ENCODE results near the gene HSPG2. TPM values are rescaled to one million over a fixed set of nuclear protein-coding genes. Genes with fewer than 3 reads are reported as not detected.
A peak's percentile ranks its signal among the peaks of the same experiment; 100 is the strongest.

Gene HSPG2
- total and polyA plus RNA-seq, 2 donors, result 10.2 to 37.3 TPM

- H3K36me3 ChIP-seq (ENCODE audit: control insufficient read depth in 2 of 2, insufficient read depth in 2 of 2, low read length in 1 of 2), result no peaks in the 10 kb centered on the region
- no peak overlapping the region for H3K4me3 ChIP-seq (ENCODE audit: low read length in 2 of 2)
- 88% methylated on average over 8 of the region's 8 CpGs for WGBS
- H3K9me3 ChIP-seq (ENCODE audit: control insufficient read depth in 2 of 2, insufficient read depth in 1 of 2, low read length in 1 of 2), result no peaks in the 10 kb centered on the region
- H3K4me1 ChIP-seq (ENCODE audit: control insufficient read depth in 2 of 2, insufficient read depth in 2 of 2, low read length in 2 of 2), result peaks cover 0 to 12% of the 10 kb centered on the region in 2 donors
- H3K27ac ChIP-seq (ENCODE audit: low read depth in 1 of 2, low read length in 1 of 2), result no peak overlapping the region
- no peak for DNase-seq (ENCODE audit: low read depth in 6 of 9, low spot score in 9 of 9)
- peaks cover 0 to 1% of the 10 kb centered on the region in 2 donors for H3K27me3 ChIP-seq (ENCODE audit: control insufficient read depth in 2 of 2, insufficient read depth in 1 of 2, low read length in 1 of 2)
These were observed 7.0 kb downstream of the HSPG2 start for GRCh38 chr1:21930080-21930571.

DNA sequence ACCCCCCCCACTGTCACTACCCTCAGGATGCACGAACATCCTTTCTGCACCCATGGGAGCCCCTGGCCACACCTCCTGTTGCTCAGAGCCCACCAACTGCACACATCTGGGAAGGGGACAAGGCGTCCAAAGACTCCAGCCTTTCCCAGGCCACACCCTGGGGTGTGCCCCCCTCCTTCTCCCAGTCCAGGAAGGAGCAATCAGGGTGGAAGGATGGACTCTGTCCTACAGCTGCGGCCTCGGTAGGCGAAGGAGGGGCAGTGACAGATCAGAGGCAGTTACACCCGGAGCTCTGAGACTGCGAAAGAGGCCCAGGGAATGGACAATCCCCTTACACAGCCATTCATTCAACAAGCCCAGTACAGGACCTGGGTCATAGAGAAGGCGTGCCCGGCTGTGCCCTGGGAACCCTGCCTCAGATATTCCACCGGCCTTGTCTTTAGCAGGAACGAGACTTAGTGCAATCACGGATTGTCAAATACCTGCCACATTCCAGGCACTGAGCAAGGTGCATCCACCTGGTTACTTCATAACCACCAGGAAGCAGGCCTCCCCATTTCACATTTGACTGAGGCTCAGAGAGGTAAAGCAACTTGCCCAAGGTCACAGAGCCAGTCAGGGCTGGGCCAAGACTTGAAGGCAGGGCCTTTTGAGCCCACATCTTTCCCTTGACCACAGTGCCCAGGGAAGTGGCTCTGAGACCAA is 9.4 kb downstream of the HSPG2 start:
- Histone ChIP-seq H3K27me3 (ENCODE audit: control insufficient read depth in 2 of 2, insufficient read depth in 1 of 2, low read length in 1 of 2) (no peaks in the 10 kb centered on the region), H3K9me3 (ENCODE audit: control insufficient read depth in 2 of 2, insufficient read depth in 1 of 2, low read length in 1 of 2) (no peaks in the 10 kb centered on the region), H3K36me3 (ENCODE audit: control insufficient read depth in 2 of 2, insufficient read depth in 2 of 2, low read length in 1 of 2) (no peaks in the 10 kb centered on the region), H3K4me3 (ENCODE audit: low read length in 2 of 2) (no peak overlapping the region), H3K4me1 (ENCODE audit: control insufficient read depth in 2 of 2, insufficient read depth in 2 of 2, low read length in 2 of 2) (no peaks in the 10 kb centered on the region), H3K27ac (ENCODE audit: low read depth in 1 of 2, low read length in 1 of 2) (no peak overlapping the region)
- DNase-seq (ENCODE audit: low read depth in 6 of 9, low spot score in 9 of 9), result no peak
- 93% methylated on average over 12 of the region's 12 CpGs for WGBS

DNA sequence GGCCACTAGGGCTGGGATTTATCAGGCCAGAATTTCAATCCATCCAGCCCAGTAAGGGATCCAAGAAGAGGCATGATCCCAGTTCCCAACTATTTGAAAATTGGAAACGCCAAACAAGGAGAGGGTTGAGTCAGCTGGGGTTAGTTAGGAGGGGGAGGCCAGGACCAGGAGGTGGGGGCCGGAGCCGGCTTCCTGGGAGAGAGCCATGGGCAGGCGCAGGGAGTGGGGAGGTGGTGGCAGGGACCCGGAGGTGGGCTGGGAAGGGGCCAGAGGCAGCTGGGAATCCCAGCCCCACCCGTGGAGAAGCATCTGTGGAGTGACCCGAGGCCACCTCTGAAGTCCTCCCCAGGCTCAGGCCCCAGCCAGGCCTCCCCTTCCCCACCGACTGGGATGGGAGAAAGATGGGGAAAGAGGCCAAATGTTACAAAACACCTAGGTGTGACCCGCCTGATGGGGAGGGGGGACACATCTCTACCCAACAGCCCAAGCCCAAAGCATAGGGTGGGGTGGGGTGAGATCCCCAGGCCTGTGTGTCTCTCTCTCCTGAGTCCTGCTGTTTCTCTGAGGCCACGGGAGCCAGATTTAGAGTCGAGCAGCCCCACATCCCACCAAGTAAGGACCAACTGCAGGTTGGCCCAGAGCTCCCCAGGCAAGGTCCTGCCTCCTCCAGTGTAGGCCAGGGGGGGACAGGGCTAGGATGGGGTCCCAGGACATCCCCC is 10.1 kb downstream of the HSPG2 start:
- no peak overlapping the region for H3K4me3 ChIP-seq (ENCODE audit: low read length in 2 of 2)
- no peaks in the 10 kb centered on the region for H3K9me3 ChIP-seq (ENCODE audit: control insufficient read depth in 2 of 2, insufficient read depth in 1 of 2, low read length in 1 of 2)
- DNase-seq (ENCODE audit: low read depth in 6 of 9, low spot score in 9 of 9), result no peak
- no peaks in the 10 kb centered on the region for H3K36me3 ChIP-seq (ENCODE audit: control insufficient read depth in 2 of 2, insufficient read depth in 2 of 2, low read length in 1 of 2)
- peaks cover 0 to 3% of the 10 kb centered on the region in 2 donors for H3K4me1 ChIP-seq (ENCODE audit: control insufficient read depth in 2 of 2, insufficient read depth in 2 of 2, low read length in 2 of 2)
- peak overlapping the region in 1 of 2 donors; percentile 15 for H3K27ac ChIP-seq (ENCODE audit: low read depth in 1 of 2, low read length in 1 of 2)
- H3K27me3 ChIP-seq (ENCODE audit: control insufficient read depth in 2 of 2, insufficient read depth in 1 of 2, low read length in 1 of 2), result no peaks in the 10 kb centered on the region
- WGBS, result 91% methylated on average over 11 of the region's 11 CpGs

GRCh38 chr1:21926065-21926464 is 11.0 kb downstream of the HSPG2 start:
- DNase-seq (ENCODE audit: low read depth in 6 of 9, low spot score in 9 of 9), result no peak
- Histone ChIP-seq H3K36me3 (ENCODE audit: control insufficient read depth in 2 of 2, insufficient read depth in 2 of 2, low read length in 1 of 2) (no peaks in the 10 kb centered on the region), H3K4me1 (ENCODE audit: control insufficient read depth in 2 of 2, insufficient read depth in 2 of 2, low read length in 2 of 2) (peaks cover 0 to 3% of the 10 kb centered on the region in 2 donors), H3K27ac (ENCODE audit: low read depth in 1 of 2, low read length in 1 of 2) (no peak overlapping the region), H3K4me3 (ENCODE audit: low read length in 2 of 2) (no peak overlapping the region), H3K9me3 (ENCODE audit: control insufficient read depth in 2 of 2, insufficient read depth in 1 of 2, low read length in 1 of 2) (no peaks in the 10 kb centered on the region), H3K27me3 (ENCODE audit: control insufficient read depth in 2 of 2, insufficient read depth in 1 of 2, low read length in 1 of 2) (no peaks in the 10 kb centered on the region)
- 97% methylated on average over 2 of the region's 2 CpGs for WGBS

DNA sequence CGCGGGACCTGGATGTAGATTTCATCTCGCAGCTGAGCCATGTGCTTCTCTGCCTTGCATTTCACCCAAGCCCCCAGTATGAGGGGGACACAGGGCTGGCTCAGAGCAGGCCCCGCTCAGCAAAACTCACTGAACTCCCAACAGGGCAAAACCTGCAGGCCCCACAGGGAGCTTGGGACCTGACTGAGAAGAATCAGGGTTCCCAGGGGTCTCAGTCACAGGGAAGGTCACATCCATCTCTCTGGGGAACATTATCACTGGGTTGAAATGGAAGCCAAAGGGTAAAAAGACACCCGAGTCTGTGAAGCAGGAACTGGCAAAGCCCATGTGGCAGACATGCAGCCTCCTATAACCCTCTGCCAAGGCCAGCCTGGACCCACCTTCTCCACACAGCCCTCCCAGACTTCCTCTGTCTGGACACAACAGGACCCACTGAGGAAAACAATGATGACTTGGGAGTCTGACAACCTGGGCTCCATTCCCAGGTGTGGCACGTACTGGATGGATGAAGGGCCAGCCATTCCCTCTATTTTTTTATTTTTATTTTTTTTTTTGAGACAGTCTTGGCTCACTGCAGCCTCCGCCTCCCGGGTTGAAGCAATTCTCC is 11.7 kb downstream of the HSPG2 start:
- no peak for DNase-seq (ENCODE audit: low read depth in 6 of 9, low spot score in 9 of 9)
- peaks cover 0 to 3% of the 10 kb centered on the region in 2 donors for H3K4me1 ChIP-seq (ENCODE audit: control insufficient read depth in 2 of 2, insufficient read depth in 2 of 2, low read length in 2 of 2)
- H3K27ac ChIP-seq (ENCODE audit: low read depth in 1 of 2, low read length in 1 of 2), result no peak overlapping the region
- WGBS, result 91% methylated on average over 8 of the region's 8 CpGs
- no peaks in the 10 kb centered on the region for H3K27me3 ChIP-seq (ENCODE audit: control insufficient read depth in 2 of 2, insufficient read depth in 1 of 2, low read length in 1 of 2)
- no peaks in the 10 kb centered on the region for H3K9me3 ChIP-seq (ENCODE audit: control insufficient read depth in 2 of 2, insufficient read depth in 1 of 2, low read length in 1 of 2)
- no peak overlapping the region for H3K4me3 ChIP-seq (ENCODE audit: low read length in 2 of 2)
- H3K36me3 ChIP-seq (ENCODE audit: control insufficient read depth in 2 of 2, insufficient read depth in 2 of 2, low read length in 1 of 2), result no peaks in the 10 kb centered on the region

GRCh38 chr1:21924503-21925005 is 12.6 kb downstream of the HSPG2 start:
- H3K9me3 ChIP-seq (ENCODE audit: control insufficient read depth in 2 of 2, insufficient read depth in 1 of 2, low read length in 1 of 2), result no peaks in the 10 kb centered on the region
- WGBS, result 75% methylated on average over 5 of the region's 5 CpGs
- peaks cover 0 to 3% of the 10 kb centered on the region in 2 donors for H3K4me1 ChIP-seq (ENCODE audit: control insufficient read depth in 2 of 2, insufficient read depth in 2 of 2, low read length in 2 of 2)
- no peak overlapping the region for H3K4me3 ChIP-seq (ENCODE audit: low read length in 2 of 2)
- no peak for DNase-seq (ENCODE audit: low read depth in 6 of 9, low spot score in 9 of 9)
- no peak overlapping the region for H3K27ac ChIP-seq (ENCODE audit: low read depth in 1 of 2, low read length in 1 of 2)
- H3K27me3 ChIP-seq (ENCODE audit: control insufficient read depth in 2 of 2, insufficient read depth in 1 of 2, low read length in 1 of 2), result no peaks in the 10 kb centered on the region
- H3K36me3 ChIP-seq (ENCODE audit: control insufficient read depth in 2 of 2, insufficient read depth in 2 of 2, low read length in 1 of 2), result no peaks in the 10 kb centered on the region

DNA sequence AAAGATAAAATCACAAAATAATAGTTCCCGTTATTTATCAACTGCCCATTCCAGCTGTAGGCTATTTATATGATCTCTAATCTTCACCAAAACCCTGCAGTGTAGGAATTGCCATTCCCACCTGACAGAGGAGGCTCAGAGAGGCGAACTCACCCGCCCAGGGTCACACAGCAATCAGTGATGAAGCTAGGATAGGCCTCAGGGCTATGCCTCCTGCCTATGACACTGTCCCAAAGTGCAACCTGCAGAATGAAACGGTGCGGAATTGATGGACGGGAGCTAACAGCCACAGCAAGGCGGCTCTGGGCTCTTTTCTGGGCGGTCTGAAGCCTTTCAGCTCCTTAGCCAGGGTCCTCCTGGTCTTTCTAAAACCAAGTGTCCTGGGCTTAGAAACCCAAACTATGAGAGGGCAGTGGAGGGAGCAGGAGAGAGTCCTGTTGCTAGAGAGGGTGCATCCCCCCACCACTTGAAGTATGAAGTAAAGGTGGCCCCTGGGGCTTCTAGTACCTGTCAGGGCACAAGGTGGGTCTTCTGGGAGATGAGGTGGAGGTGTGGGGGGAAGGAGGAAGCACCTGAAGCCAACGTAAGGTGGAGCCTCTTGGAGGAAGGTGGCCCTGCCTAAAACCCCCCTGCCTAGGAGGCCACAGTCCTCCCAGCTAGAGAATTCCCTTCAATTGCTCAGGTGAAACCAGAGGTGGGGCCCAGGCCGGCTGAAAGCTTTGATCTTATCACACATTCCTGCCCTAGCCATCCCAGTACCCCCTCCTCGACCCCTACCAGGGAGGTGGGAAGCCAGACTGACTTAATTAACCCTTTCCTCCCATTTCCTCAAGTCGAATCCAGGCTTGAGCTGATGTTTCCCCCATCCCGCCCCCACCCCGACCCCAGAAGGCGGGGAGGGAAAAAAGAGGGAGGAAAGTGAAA is 14.8 kb downstream of the HSPG2 start:
- DNase-seq (ENCODE audit: low read depth in 6 of 9, low spot score in 9 of 9), result no peak

GRCh38 chr1:21921100-21921875 is 15.8 kb downstream of the HSPG2 start:
- no peaks in the 10 kb centered on the region for H3K9me3 ChIP-seq (ENCODE audit: control insufficient read depth in 2 of 2, insufficient read depth in 1 of 2, low read length in 1 of 2)
- H3K36me3 ChIP-seq (ENCODE audit: control insufficient read depth in 2 of 2, insufficient read depth in 2 of 2, low read length in 1 of 2), result no peaks in the 10 kb centered on the region
- WGBS, result 95% methylated on average over 11 of the region's 11 CpGs
- no peak for DNase-seq (ENCODE audit: low read depth in 6 of 9, low spot score in 9 of 9)
- no peak overlapping the region for H3K4me3 ChIP-seq (ENCODE audit: low read length in 2 of 2)
- H3K27ac ChIP-seq (ENCODE audit: low read depth in 1 of 2, low read length in 1 of 2), result no peak overlapping the region
- H3K4me1 ChIP-seq (ENCODE audit: control insufficient read depth in 2 of 2, insufficient read depth in 2 of 2, low read length in 2 of 2), result peaks cover 0 to 3% of the 10 kb centered on the region in 2 donors
- no peaks in the 10 kb centered on the region for H3K27me3 ChIP-seq (ENCODE audit: control insufficient read depth in 2 of 2, insufficient read depth in 1 of 2, low read length in 1 of 2)

More for the DNA sequence above, 14.8 kb downstream of the HSPG2 start:
- Histone ChIP-seq H3K36me3 (ENCODE audit: control insufficient read depth in 2 of 2, insufficient read depth in 2 of 2, low read length in 1 of 2) (no peaks in the 10 kb centered on the region), H3K4me1 (ENCODE audit: control insufficient read depth in 2 of 2, insufficient read depth in 2 of 2, low read length in 2 of 2) (peaks cover 0 to 3% of the 10 kb centered on the region in 2 donors), H3K4me3 (ENCODE audit: low read length in 2 of 2) (no peak overlapping the region), H3K27me3 (ENCODE audit: control insufficient read depth in 2 of 2, insufficient read depth in 1 of 2, low read length in 1 of 2) (no peaks in the 10 kb centered on the region), H3K9me3 (ENCODE audit: control insufficient read depth in 2 of 2, insufficient read depth in 1 of 2, low read length in 1 of 2) (no peaks in the 10 kb centered on the region), H3K27ac (ENCODE audit: low read depth in 1 of 2, low read length in 1 of 2) (no peak overlapping the region)
- WGBS, result 78% methylated on average over 15 of the region's 15 CpGs
